GM19239 (cell line): Measurements from ENCODE around the gene MARCHF6.
"Not testable (repeated sequence)": the region's sequence is repeated elsewhere in the genome, so short reads cannot be mapped to it uniquely, and the experiment has no call there.

ENCODE experiments used
- DNase-seq: peaks from one replicate; pipeline ENCODE4 v3.0.0; 2011; ENCODE audit warnings: low spot score; ENCODE audit not compliant: insufficient read length
- FAIRE-seq: peaks from 2 replicates; lab custom pipeline; 2011; peaks lifted over from hg19 to GRCh38; lab: Jason Lieb, UNC

The MARCHF6 gene

DNA sequence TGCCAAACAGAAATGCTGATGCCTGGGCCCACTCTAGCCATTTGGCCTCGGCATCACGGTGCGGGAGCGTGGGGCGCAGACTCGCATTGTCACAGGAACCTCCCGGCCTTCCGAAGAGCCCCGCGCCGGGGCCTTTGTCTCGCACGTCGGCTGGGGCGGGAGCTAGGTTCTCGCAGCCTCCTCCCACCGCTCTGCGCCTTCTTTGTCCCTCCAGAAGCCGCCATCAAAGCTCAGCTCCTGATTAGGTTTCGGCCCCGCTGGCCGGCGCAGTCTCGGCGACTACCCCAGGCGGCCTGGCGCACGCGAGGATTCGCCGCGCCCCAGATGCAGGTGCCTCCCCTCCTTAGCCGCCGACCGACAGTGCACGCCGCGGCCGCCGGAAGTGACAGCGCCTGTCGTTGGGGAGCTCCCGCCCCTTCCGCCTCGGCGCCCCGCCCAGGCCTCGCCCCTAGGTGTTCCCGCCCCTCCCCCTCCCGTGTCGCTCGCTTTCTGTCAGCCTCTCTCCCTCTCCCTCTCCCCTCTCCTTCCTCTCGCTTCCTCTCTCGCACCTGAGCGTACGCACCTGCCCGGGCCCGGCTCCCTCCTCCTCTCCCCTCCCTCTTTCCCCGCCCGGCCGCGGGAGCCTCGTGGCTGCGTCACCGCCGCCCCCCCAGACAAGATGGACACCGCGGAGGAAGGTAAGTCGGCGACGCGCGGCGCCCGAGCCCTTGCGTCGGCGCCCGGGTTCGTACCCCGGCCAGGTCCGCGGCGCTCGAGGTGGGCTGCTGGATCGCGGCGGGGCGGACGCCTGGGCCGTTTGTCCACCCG, at the start of gene MARCHF6:
MARCHF6 (plus strand) TSS at position 455 of the 807 bp plus-strand sequence; CDS start at position 659, 204 bp downstream.
- FAIRE-seq, result peak; percentile 93

DNA sequence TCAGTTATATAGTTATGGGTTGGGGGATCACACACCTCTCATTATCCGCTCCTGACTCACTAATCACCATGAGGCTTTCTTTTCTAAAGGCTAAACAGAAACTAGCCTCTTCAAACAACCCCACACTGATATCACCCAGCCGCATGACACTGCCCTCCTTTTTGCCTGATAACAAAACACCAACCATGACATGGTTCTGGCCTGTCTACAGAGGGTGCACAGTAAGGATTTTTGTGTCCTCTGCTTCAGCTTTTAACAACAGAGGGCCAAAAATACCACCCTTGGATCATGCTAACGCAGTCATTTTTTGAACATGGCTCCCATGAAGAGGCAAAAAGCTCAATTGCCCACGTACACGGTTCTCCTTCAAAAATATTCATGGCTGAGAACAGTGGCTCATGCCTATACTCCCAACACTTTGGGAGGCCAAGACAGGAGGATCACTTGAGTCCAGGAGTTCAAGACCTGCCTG, 49.8 kb upstream of the MARCHF6 start:
- no peak for DNase-seq
- no peak for FAIRE-seq

More for the DNA sequence above, at the start of gene MARCHF6:
- DNase-seq, result peak; percentile 50

DNA sequence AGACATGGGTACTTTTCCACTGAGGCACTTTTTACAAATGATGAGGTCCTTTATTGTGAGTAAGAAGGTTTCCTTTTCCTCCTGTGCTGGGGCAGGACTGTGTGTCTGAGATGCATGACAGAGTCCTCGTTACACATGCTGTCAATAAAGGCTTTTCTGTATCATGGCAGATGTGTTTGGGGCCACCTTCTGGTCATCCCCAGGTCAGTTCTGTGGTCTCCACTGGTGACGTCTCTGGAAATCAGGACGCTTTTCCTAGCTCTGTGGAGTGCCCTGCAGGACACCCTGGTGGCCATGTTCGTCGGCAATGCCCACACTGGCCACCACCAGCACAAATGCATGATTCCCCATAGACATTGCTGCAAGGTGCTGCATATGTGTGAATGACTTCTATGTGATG, 48.6 kb upstream of the MARCHF6 start:
- FAIRE-seq, result no peak
- DNase-seq, result no peak

DNA sequence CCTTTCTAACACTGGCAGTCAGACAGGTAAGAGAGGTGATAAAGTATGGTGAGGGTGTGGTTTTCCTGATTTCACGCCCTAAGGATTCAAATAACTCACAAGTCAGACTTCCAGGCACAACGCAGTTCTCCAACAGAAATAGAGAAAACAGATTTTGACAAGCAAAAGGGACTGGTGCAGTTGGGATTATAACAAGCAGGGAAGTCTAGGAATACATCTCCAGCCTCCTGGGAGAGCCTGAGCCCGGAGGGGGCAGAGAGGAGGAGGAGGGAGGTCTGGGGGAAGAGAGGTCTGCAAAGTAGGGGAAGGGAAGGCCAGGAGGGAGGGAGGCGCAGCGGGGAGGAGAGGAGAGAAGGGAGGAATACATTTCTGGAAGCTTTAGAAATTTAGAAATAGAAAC, 47.4 kb upstream of the MARCHF6 start:
- no peak for FAIRE-seq
- DNase-seq, result no peak

DNA sequence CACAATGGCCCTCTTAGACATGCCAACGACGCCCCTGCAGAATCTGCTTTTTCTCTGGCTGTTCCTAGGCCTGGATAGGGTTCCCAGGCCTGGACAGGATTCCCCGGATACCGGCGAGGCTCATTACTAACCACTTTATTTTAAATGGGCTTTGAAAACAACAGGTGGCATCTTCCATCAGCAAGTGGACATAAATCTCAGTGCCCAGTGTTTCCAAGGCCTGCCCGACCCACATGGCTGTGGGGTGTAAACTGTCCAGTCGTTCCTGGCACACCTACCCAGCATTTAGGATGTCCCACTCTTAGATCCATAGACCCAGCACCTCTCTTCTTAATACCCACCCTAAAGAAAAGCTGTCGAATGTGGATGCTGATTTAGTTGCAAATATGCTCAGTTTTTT, 46.7 kb upstream of the MARCHF6 start:
- no peak for FAIRE-seq
- DNase-seq, result no peak

GRCh38 chr5:10307206-10308148, 46.0 kb upstream of the MARCHF6 start, which contains the start of gene CMBL:
Gene CMBL, minus strand, starts transcription at chr5:10307902. Its CDS starts 17,140 bp downstream, at chr5:10290762.
- FAIRE-seq (no peak), DNase-seq (peak; percentile 40)

DNA sequence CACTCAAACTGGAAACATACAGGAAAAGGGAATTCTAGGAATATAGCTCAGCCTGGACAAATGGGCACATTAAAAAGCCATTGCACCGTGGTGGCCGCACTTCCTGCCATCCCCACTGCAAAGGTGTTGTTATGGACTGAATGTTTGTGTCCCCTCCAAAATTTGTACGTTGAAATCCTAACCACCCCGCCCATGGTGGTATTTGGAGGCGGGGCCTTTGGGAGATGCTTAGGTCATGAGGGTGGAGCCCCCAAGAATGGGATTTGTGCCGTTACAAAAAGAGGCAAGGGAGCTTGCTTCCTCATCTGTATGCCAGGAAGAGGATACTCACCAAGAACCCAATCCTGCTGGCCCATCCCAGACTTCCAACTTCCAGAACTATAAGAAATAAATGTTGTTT, 44.7 kb upstream of the MARCHF6 start:
- FAIRE-seq (no peak), DNase-seq (no peak)

- no peak for FAIRE-seq
- DNase-seq, result no peak
Observed at GRCh38 chr5:10310066-10310779, 43.3 kb upstream of the MARCHF6 start.

DNA sequence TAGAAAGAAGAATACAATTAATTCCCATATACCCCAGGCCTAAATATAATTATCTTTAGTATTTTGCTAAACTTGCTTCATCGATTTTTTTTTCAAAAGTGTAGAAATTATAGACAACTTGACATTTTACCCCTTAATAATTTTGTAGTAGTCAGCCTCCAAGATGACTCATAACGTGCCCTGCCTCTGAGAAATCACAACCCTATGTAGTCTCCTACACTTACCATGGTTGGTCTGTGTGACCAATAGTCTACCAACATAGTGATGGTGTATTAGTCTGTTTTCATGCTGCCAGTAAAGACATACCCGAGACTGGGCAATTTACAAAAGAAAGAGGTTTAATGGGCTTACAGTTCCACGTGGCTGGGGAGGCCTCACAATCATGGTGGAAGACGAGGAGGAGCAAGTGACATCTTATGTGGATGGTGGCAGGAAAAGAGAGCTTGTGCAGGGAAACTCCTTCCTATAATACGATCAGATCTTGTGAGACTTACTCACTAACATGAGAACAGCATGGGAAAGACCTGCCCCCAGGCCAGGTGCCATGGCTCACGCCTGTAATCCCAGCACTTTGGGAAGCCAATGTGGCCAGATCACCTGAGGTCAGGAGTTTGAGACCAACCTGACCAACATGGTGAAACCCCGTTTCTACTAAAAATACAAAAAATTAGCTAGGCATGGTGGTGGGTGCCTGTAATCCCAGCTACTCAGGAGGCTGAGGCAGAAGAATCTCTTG, 42.5 kb upstream of the MARCHF6 start:
- not testable (repeated sequence) for DNase-seq, FAIRE-seq

DNA sequence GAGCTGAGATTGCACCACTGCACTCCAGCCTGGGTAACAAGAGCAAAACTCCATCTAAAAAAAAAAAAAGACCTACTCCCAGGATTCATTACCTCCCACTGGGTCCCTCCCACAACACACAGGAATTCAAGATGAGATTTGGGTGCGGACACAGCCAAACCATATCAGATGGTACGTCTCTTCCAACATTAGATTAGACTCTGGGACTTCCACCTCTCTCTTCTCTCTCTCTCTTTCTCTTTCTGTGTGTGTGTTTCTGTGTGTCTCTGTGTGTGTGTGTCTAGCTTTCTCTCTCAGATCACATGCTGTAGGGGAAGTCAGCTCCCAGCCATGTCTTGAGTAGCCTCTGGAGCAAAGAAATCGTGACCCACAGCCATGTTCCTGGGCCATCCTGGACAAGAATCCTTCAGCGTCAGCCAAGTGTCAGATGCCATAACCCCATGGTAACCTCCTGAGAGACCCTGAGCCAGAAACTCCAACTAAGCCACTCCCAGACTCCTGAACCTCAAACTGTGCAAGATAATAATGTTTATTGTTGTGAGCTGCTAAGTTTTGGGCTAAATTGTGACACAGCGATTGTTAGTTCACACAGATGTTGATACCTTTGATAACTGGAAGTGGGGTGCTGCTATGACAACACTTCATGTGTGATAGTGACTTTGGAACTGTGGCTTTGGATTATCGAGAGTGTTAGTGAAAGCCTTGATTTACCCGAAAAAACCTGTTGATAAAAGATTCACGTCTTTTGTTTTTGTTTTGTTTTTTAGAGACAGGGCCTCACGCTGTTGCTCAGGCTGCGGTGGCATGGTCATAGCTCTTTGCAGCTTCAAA, 41.7 kb upstream of the MARCHF6 start:
- DNase-seq (no peak), FAIRE-seq (no peak)

DNA sequence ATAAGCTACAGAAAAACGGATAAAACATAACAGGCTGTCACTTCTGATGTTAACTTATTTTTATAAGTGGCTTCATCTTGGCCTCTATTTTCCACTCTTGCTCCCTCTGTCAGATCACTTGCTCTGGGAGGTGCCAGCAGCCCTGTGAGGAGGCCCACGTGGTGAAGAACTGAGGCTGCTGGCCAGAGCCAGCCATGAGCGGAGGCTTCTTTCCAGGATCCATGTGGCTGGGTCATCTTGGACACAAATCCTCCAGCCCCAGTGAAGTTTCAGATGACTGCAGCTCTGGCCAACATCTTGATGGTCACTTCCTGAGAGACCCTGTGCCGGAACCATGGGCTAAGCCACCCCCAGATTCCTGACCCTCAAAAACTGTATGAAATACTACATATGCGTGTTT, 38.3 kb upstream of the MARCHF6 start:
- DNase-seq, result no peak
- FAIRE-seq, result no peak

GRCh38 chr5:10315824-10316509, 37.5 kb upstream of the MARCHF6 start:
- FAIRE-seq, result no peak

DNA sequence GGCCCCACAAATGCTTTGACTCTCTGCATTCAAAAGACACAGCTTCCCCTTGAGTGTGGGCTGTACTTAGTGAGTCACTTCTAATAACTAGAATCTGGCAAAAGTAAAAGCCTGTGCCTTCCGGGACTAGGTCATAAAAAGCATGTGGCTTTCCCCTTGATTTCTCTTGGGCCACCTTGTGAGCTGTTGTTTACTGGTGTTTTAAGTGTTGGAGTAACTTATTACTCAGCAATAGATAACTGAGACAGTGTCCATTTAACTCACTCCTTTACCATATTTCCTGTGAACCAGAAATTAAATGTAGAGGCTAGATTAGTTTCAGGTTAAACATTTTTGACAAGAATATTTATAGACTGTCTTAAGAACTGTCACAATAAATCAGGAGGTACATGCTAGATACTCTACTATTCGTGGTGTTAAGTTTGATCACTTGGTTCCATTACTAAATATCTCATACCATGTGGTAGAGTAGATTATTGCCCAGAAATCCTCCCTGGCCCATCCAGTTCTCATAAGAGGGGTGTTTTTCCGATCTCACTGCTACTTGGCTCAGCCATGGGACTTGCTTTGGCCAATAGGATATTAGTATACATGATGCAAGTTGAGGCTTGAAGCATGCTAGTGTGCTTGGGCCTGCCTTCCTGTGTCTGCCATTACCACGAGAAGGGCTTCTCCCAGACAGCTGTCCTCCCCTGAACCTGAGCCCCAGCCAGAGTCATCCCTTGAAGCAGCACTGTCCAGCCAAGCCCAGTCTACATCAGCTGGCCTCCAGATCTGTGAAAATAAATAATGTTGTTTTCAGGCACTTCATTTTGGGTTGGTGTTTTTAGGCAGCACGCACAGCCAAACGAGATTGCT, 35.4 kb upstream of the MARCHF6 start:
- DNase-seq (no peak), FAIRE-seq (no peak)

More at GRCh38 chr5:10315824-10316509, 37.5 kb upstream of the MARCHF6 start:
- no peak for DNase-seq

GRCh38 chr5:10319202-10319851, 34.2 kb upstream of the MARCHF6 start:
- FAIRE-seq, result no peak
- DNase-seq, result no peak

- no peak for DNase-seq
- no peak for FAIRE-seq
Observed at GRCh38 chr5:10320793-10321192, 32.7 kb upstream of the MARCHF6 start.

- FAIRE-seq (no peak), DNase-seq (no peak)
Observed at GRCh38 chr5:10321882-10322281, 31.6 kb upstream of the MARCHF6 start.
